ENCODE results near the gene JPH4.
"Not testable (repeated sequence)": the region's sequence is repeated elsewhere in the genome, so short reads cannot be mapped to it uniquely, and the experiment has no call there.

Gene JPH4

DNA sequence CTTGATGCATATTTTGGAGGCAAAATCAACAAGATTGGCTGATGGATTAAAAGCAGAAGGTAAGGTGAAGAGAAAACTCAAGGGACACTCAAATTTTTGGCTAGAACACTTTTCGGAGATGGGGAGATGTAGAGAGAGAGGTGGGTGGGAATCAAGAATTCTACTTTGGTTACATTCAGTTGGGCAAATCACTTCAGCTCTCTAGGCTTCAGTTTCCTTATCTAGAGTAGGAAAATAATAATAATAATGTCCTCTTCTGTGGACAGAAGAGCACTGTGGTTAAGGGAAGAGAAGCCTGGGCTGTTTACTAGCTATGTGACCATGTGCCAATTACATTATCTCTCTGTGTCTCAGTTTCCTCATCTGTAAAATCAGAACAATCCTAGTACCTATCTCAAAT is 34.2 kb upstream of the JPH4 start:
- Mint-ChIP-seq H3K27ac (peak overlapping the region in 1 of 2 donors; percentile 49), H3K4me1 (peaks cover 32% of the 10 kb centered on the region), H3K27me3 (no peaks in the 10 kb centered on the region), H3K9me3 (peaks cover 7 to 9% of the 10 kb centered on the region in 2 donors), H3K4me3 (no peak overlapping the region)
- no peak for ATAC-seq
- DNase-seq, result no peak

DNA sequence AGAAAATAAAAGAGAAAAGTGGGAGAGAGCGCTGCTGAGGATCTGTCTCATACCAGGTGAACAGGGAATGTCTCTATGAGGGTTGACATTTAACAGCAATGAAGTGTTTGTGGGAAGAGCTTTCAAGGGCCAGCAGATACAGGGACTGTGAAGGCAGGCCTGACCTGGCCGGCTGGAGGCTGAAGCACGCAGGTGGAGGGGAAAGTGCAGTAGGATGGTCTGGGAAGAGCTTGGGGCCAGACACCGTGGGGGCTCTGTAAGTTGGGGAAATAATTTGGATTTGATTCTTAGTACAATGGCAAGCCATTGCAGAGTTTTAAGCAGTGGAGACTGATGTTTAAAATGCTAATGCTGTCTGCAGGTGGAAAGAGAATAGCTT is 33.8 kb upstream of the JPH4 start:
- peaks cover 34% of the 10 kb centered on the region for H3K4me1 Mint-ChIP-seq
- no peak overlapping the region for H3K27ac Mint-ChIP-seq

DNA sequence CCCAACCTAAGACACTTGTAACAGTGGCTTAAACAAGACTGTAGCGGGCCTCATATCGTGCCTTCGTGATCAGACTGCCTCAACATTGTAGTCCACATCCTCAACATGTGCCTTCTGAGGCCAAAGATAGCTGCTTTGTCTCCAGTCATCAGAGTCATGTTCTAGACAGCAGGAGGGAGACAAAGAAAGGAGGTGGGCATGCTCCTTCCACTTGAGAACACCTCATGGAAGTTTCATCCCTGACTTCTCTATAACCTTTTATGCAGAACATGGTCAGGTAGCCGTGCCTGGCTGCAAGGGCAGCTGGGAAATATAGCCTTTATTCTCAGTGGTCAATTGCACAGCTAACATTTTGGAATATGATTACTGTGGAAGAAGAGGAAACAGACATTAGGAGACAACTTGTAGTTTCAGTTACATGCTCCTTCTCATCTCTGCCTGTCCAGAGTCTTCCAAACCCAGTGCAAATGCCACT is 32.3 kb upstream of the JPH4 start:
- ATAC-seq, result no peak
- no peak overlapping the region for H3K4me3 Mint-ChIP-seq
- no peaks in the 10 kb centered on the region for H3K27me3 Mint-ChIP-seq
- peak overlapping the region in 1 of 2 donors; percentile 10 for H3K27ac Mint-ChIP-seq
- peaks cover 7 to 9% of the 10 kb centered on the region in 2 donors for H3K9me3 Mint-ChIP-seq
- no peak for DNase-seq
- H3K4me1 Mint-ChIP-seq, result peaks cover 49% of the 10 kb centered on the region

More for the DNA sequence above, 33.8 kb upstream of the JPH4 start:
- DNase-seq, result no peak
- no peak for ATAC-seq
- no peaks in the 10 kb centered on the region for H3K27me3 Mint-ChIP-seq
- peaks cover 7 to 9% of the 10 kb centered on the region in 2 donors for H3K9me3 Mint-ChIP-seq
- no peak overlapping the region for H3K4me3 Mint-ChIP-seq

DNA sequence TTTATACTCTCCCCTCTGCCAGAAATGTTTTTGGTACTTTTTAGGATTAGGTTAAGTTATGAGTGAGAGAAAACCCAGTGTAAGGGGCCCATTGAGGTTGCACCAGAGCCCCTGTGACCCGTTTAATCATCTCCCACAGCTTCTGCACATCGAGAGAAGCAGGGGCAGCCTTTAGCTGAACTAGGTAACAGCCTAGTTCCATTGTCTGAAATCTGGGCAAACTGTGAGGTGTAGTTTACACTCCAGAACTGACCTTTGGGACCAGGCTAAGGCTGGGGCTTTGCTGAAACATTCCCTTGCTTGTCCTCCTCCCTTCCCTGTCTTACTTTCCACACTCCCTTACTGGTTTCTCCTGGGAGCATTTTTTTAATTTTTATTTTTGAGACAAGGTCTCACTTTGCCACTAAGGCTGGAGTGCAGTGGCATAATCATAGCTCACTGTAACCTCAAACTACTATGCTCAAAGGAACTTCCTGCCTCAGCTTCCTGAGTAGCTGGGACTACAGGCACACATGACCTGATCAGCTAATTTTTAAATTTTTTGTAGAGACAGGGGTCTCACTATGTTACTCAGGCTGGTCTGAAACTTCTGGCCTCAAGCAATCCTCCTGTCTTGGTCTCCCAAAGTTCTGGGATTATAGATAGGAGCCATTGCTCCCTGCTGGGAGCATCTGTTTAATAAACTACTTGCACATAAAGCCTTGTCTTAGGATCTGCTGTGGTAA is 31.7 kb upstream of the JPH4 start:
- H3K4me3 Mint-ChIP-seq, result peak overlapping the region; percentile 27 to 28
- peak overlapping the region; percentile 88 for H3K27ac Mint-ChIP-seq
- H3K4me1 Mint-ChIP-seq, result peaks cover 55% of the 10 kb centered on the region
- ATAC-seq, result no peak
- peaks cover 7 to 9% of the 10 kb centered on the region in 2 donors for H3K9me3 Mint-ChIP-seq
- H3K27me3 Mint-ChIP-seq, result no peaks in the 10 kb centered on the region
- no peak for DNase-seq

DNA sequence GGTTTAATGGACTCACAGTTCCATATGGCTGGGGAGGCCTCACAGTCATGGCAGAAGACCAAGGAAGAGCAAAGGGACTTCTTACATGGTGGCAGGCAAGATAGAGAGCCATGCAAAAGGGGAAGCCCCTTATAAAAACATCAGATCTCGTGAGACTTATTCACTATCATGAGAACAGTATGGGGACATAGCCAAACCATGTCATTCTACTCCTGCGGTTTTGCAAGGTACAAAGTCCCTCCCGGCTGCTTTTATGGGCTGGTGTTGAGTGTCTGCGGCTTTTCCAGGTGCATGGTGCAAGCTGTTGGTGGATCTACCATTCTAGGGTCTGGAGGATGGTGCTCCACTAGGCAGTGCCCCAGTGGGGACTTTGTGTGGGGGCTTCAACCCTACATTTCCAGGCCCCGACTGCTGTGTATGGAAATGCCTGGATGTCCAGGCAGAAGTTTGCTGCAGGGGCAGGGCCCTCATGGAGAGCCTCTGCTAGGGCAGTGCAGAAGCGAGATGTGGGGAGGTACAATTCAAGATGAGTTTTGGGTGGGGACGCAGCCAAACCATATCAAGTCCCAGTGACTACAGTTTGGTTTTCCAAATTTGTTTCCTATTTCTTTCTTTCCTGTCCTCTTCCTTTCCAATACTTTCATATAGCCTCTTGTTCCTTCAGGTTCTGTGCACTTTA is 31.0 kb upstream of the JPH4 start:
- H3K9me3 Mint-ChIP-seq, ATAC-seq, DNase-seq, H3K27me3 Mint-ChIP-seq: not testable (repeated sequence)
- Mint-ChIP-seq H3K27ac (peak overlapping the region in 1 of 2 donors; percentile 30), H3K4me1 (peaks cover 57% of the 10 kb centered on the region), H3K4me3 (peak overlapping the region in 1 of 2 donors; percentile 5)

DNA sequence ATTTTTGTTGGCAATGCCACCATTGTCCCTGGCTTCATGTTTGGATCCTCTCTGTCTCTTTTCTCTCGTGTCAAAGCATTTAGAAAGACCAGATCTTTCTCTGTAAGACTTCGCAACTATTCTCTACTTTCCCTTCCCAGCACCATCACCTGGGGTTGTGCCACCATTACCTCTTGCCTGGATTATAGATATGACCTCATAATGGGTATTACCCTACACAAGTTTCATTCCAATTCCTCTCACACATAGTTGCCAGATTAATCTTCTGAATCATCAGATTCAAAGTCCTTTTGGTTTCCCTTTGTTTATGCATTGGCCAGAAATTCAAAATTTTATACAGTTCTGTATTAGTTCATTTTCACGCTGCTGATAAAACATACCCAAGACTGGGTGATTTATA is 30.4 kb upstream of the JPH4 start:
- H3K4me3 Mint-ChIP-seq, result peak overlapping the region in 1 of 2 donors; percentile 5
- no peaks in the 10 kb centered on the region for H3K27me3 Mint-ChIP-seq
- peaks cover 7 to 9% of the 10 kb centered on the region in 2 donors for H3K9me3 Mint-ChIP-seq

DNA sequence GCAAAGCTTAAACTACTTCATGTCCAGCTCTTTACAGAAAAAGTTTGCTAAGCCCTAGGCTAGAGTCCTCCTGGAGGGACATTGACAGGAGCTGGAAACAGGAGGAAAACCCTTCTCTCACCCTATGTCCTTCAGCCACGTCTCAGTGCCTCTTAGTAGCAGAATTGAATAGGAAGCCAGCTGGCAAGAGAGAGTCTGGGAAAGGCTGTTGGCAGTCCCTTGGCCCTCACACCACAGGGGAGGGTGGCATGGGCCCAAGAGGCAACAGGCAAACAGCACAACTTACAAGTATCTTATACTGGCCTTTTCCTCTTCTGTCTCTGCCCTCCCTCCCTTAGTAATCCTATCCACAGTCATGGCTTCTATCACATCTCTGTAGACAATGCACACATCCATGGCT is 29.9 kb upstream of the JPH4 start:
- H3K4me1 Mint-ChIP-seq, result peaks cover 48% of the 10 kb centered on the region
- DNase-seq, result no peak
- peaks cover 7 to 9% of the 10 kb centered on the region in 2 donors for H3K9me3 Mint-ChIP-seq
- H3K27ac Mint-ChIP-seq, result no peak overlapping the region
- H3K27me3 Mint-ChIP-seq, result no peaks in the 10 kb centered on the region
- H3K4me3 Mint-ChIP-seq, result no peak overlapping the region
- no peak for ATAC-seq

More for the DNA sequence above, 30.4 kb upstream of the JPH4 start:
- no peak for ATAC-seq
- H3K27ac Mint-ChIP-seq, result peak overlapping the region in 1 of 2 donors; percentile 1
- DNase-seq, result no peak
- peaks cover 51% of the 10 kb centered on the region for H3K4me1 Mint-ChIP-seq

DNA sequence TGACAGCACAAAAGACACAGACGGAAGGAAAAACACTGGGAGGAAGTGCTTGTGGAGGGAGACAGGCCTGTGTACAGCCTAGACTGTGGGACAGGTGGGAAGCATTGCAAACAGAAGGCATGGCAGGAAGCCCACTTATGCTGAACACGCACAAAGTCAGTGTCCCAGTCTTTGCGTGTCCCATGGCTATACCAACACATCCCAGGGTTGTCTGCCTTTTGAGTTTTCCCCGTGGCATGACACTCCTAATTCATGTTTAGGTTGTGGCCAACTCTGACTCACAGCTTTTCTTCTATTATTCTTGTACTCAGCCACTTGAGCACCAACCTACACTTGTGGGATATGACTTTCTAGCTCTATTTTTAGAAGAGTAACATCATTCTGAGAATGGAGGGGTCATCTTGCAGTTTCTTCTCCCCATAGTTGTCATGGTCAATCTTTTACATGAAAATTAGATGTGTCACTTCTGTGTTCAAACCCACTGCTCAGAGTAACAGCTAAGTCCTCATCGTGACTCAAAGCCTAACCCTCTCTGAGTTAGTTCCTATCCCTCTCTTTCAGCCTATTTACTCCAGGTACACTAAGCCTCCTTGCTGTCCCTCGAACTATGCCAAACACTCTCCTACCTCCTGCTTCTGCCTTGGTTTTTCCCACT is 27.5 kb upstream of the JPH4 start:
- DNase-seq, result peak; percentile 17 to 23
- ATAC-seq, result peak; percentile 92
- Mint-ChIP-seq H3K4me1 (peaks cover 48% of the 10 kb centered on the region), H3K4me3 (peak overlapping the region in 1 of 2 donors; percentile 11), H3K9me3 (peaks cover 7 to 9% of the 10 kb centered on the region in 2 donors), H3K27me3 (no peaks in the 10 kb centered on the region), H3K27ac (peak overlapping the region; percentile 4 to 85)

DNA sequence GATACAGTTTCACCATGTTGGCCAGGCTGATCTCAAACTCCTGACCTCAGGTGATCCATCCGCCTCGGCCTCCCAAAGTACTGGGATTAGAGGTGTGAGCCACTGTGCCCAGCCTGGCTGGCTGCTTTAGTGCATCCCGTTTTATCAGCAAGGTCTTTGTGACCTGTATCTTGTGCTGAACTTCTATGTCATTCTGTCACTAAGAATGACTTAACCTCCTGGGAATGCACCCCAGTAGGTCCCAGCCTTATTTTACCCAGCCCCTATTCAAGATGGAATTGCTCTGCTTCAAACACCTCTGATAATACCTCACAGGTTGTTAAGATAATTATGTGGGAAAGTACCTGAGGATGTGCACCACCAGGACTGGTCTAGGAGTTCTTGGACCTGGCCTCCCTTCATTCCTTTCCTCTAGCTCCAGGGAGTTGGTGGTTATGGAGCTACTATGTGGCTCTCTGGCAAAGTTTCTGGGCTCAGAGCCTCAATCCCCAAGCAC is 26.1 kb upstream of the JPH4 start:
- H3K27ac Mint-ChIP-seq, result no peak overlapping the region
- H3K4me3 Mint-ChIP-seq, result no peak overlapping the region
- peaks cover 39% of the 10 kb centered on the region for H3K4me1 Mint-ChIP-seq
- no peak for DNase-seq
- H3K27me3 Mint-ChIP-seq, result no peaks in the 10 kb centered on the region
- ATAC-seq, result no peak
- H3K9me3 Mint-ChIP-seq, result peaks cover 7 to 9% of the 10 kb centered on the region in 2 donors

DNA sequence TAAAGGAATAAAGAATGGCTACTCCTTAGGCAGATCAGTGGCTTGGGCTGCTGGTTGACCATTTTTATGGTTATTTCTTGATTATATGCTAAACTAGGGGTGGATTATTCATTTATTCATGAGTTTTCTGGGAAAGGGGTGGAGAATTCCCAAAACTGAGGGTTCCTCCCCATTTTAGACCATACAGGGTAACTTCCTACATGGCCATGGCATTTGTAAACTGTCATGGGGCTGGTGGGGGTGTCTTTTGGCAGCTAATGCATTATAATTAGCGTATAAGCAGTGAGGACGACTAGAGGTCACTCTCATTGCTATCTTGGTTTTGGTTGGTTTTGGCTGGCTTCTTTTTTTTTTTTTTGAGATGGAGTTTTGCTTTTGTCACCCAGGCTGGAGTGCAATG is 25.6 kb upstream of the JPH4 start:
- peaks cover 33% of the 10 kb centered on the region for H3K4me1 Mint-ChIP-seq
- no peak overlapping the region for H3K27ac Mint-ChIP-seq
- H3K4me3 Mint-ChIP-seq, result no peak overlapping the region
- H3K9me3 Mint-ChIP-seq, result peaks cover 6% of the 10 kb centered on the region in 2 donors
- ATAC-seq, result no peak
- no peak for DNase-seq
- no peaks in the 10 kb centered on the region for H3K27me3 Mint-ChIP-seq

DNA sequence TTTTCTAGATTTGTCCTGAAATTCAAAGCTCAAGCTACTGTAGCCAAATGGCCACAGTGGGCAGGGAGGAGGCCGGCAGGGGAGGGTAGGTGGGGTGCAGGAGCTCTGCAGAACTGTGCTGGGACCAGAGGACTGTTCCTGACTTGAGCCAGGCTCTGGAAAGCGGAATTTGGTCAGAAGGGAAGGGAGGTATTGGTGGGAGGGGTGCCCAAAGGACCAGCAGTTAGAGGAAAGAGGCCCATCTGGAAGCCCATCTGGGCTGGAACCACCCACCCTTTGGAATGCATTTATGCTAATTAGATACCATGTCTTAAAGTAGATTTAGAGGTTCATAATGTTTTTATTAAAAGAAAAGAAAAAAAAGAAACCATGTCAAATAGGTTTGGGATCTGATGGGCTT is 24.5 kb upstream of the JPH4 start:
- no peaks in the 10 kb centered on the region for H3K9me3 Mint-ChIP-seq
- no peaks in the 10 kb centered on the region for H3K27me3 Mint-ChIP-seq
- no peak overlapping the region for H3K27ac Mint-ChIP-seq
- ATAC-seq (no peak), DNase-seq (no peak)
- H3K4me1 Mint-ChIP-seq, result peaks cover 26% of the 10 kb centered on the region
- no peak overlapping the region for H3K4me3 Mint-ChIP-seq

DNA sequence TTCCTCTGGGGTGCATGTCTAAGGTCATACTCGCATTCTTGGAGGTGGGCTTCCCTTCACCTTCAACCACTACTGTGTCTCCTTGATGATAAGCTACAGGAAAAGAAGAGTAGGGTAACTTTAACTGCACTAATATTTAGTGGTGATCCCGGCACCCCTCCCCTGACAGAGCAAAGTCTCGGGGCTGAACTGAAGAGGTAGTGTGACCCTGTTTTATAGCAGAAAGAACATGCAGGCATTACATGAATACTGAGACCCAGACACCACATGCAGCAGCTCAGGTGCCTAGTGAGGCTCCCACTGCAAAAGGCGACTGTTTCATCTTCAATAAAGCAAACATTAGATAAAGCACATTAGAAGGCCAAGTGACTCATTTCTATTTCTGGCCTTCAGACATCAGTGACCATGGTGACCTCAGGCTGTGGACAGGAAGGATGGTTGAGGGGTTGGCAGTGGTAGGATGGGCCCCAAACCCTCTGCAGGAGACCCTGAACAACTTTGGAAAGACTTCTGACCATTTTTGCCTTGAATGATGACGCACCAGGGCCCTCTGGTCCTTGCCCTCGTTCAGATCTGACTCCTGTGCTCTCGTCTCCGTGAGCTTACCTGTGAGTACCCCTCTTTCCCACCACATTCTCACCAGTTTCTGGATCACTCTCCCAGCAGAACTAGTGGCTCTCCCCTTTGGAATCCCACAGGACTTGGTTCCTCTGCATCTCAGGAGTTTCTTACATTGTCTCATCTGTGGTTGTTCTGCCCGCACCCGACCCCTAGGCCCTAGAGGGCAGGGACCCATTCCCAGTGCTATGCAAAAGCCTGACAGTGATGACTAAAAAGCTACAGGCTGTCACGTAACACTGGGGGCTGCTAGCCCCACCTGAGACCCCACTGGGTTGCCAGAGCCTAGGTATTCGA is 23.8 kb upstream of the JPH4 start:
- no peaks in the 10 kb centered on the region for H3K27me3 Mint-ChIP-seq
- DNase-seq (no peak), ATAC-seq (no peak)
- H3K9me3 Mint-ChIP-seq, result no peaks in the 10 kb centered on the region
- H3K4me1 Mint-ChIP-seq, result peaks cover 24% of the 10 kb centered on the region
- H3K4me3 Mint-ChIP-seq, result no peak overlapping the region
- H3K27ac Mint-ChIP-seq, result peak overlapping the region; percentile 79 to 82

DNA sequence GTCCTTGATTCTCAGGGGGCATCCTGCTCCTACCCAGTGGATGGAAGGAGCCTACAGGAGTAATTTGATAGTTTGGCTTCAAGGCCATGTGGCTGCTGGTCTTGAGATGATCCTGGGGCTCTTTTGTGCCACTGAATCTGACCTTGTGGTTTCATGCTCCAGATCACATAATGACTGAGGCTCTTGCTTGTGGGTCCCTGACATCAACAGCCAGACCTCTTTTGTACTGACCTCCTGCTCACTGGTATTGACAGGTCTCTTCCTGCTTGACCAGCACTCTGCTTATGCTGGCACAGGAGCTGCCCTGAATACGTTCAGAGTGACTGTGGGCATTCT is 23.2 kb upstream of the JPH4 start:
- H3K4me1 Mint-ChIP-seq, result peaks cover 18% of the 10 kb centered on the region
- H3K9me3 Mint-ChIP-seq, result no peaks in the 10 kb centered on the region
- no peaks in the 10 kb centered on the region for H3K27me3 Mint-ChIP-seq
- no peak overlapping the region for H3K4me3 Mint-ChIP-seq
- H3K27ac Mint-ChIP-seq, result peak overlapping the region; percentile 79 to 82
- ATAC-seq (no peak), DNase-seq (no peak)

DNA sequence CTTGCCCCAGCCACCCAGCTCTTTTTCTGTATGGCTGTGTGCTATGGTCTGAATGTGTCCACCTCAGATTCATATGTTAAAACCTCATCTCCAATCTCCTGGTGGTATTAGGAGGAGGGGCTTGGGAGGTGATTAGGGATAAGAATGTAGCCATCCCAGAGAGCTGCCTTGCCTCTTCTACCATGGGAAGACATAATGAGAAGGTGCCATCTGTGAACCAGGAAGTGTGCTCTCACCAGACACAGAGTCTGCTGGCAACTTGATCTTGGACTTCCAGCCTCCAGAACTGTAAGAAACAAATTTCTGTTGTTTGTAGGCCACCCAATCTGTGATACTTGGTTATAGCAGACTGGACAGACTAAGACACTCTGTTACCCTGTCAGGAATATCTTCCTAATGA is 22.8 kb upstream of the JPH4 start:
- ATAC-seq, result no peak
- Mint-ChIP-seq H3K9me3 (no peaks in the 10 kb centered on the region), H3K27me3 (no peaks in the 10 kb centered on the region), H3K27ac (peak overlapping the region in 1 of 2 donors; percentile 90), H3K4me1 (peaks cover 14% of the 10 kb centered on the region), H3K4me3 (no peak overlapping the region)
- no peak for DNase-seq

DNA sequence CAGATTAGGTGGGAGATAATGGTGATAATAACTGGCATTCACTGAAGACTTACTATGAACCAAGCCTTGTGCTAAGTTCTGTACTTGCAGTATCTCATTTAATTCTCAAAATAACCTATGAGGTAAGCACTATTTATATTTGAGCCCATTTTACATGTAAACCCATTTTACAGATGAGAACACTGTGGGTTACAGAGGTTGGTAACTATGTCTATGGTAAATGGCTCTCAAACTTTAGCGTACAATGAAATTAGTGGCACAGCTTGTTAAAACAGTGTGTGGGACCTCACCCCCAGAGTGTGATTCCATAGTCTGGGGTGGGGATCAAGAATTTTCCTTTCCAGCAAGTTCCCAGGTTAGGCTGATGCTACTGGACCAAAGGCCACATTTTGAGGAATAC is 22.2 kb upstream of the JPH4 start:
- H3K27me3 Mint-ChIP-seq, result no peaks in the 10 kb centered on the region
- H3K4me1 Mint-ChIP-seq, result peaks cover 8% of the 10 kb centered on the region

More for the DNA sequence above, 22.2 kb upstream of the JPH4 start:
- H3K4me3 Mint-ChIP-seq, result no peak overlapping the region
- DNase-seq, result no peak
- H3K27ac Mint-ChIP-seq, result no peak overlapping the region
- ATAC-seq, result no peak
- H3K9me3 Mint-ChIP-seq, result no peaks in the 10 kb centered on the region

All from stimulated activated naive CD8-positive, alpha-beta T cell treated with anti-CD3 and anti-CD28 coated beads, Interleukin-15, amount 100 ng/mL, for 72 hours (primary cell).